ENCODE measurements around the gene STARD3. TPM values are rescaled to one million over a fixed set of nuclear protein-coding genes. Genes with fewer than 3 reads are reported as not detected.

Gene STARD3
- total and polyA plus RNA-seq, 3 experiments from 2014 or later, result 44.5 to 74.1 (median 71.4) TPM

- H3K27ac Mint-ChIP-seq, result peak overlapping the region in 1 of 8 donors; percentile 19
- H3K4me1 Mint-ChIP-seq, result peaks cover 29 to 39% (median 30%) of the 10 kb centered on the region in 3 donors
- H3K36me3 Mint-ChIP-seq, result peaks cover 0 to 8% (median 0%) of the 10 kb centered on the region in 3 donors
- Histone ChIP-seq H3K27me3 (ENCODE audit: insufficient read depth, low read length, poor library complexity, severe bottlenecking) (no peaks in the 10 kb centered on the region), H3K36me3 (ENCODE audit: insufficient read depth, low read length) (no peaks in the 10 kb centered on the region), H3K4me3 (ENCODE audit: low read length) (no peak overlapping the region), H3K9me3 (ENCODE audit: low read length) (no peaks in the 10 kb centered on the region), H3K27ac (ENCODE audit: low read depth, low read length) (no peak overlapping the region), H3K4me1 (ENCODE audit: insufficient read depth, low read length) (peaks cover 22% of the 10 kb centered on the region)
- H3K4me3 Mint-ChIP-seq, result peak overlapping the region in 1 of 7 donors; percentile 70
- ChIA-PET POLR2A (no interaction called here), CTCF (interaction anchor here (0.9 to 10.7 kb wide), 7 partner anchors 11 to 347 kb away, joined by 3 to 161 read pairs (median 4); partner anchors contain the start of genes PPP1R1B and PSMD3)
- H3K9me3 Mint-ChIP-seq, result no peaks in the 10 kb centered on the region
- no peak for DNase-seq
- H3K27me3 Mint-ChIP-seq, result peaks cover 5 to 24% of the 10 kb centered on the region in 2 donors
These were observed 3.3 kb upstream of the STARD3 start for GRCh38 chr17:39633570-39634183.

- ChIA-PET CTCF (interaction anchor here (0.9 to 10.7 kb wide), 8 partner anchors 12 to 48 kb away, joined by 3 to 161 read pairs (median 6); partner anchors contain the start of genes PNMT and PPP1R1B), POLR2A (no interaction called here)
- no peak overlapping the region for H3K4me3 ChIP-seq (ENCODE audit: low read length)
- Mint-ChIP-seq H3K27me3 (peaks cover 3 to 21% of the 10 kb centered on the region in 2 donors), H3K36me3 (peaks cover 0 to 8% (median 0%) of the 10 kb centered on the region in 3 donors), H3K4me3 (peak overlapping the region in 2 of 7 donors; percentile 37 to 76), H3K9me3 (no peaks in the 10 kb centered on the region), H3K27ac (peak overlapping the region in 5 of 8 donors; percentile 33 to 82 (median 42)), H3K4me1 (peaks cover 36 to 47% (median 36%) of the 10 kb centered on the region in 3 donors)
- H3K4me1 ChIP-seq (ENCODE audit: insufficient read depth, low read length), result peaks cover 29% of the 10 kb centered on the region
- H3K36me3 ChIP-seq (ENCODE audit: insufficient read depth, low read length), result no peaks in the 10 kb centered on the region
- no peaks in the 10 kb centered on the region for H3K27me3 ChIP-seq (ENCODE audit: insufficient read depth, low read length, poor library complexity, severe bottlenecking)
- no peaks in the 10 kb centered on the region for H3K9me3 ChIP-seq (ENCODE audit: low read length)
- DNase-seq, result peak in 2 of 5 donors; percentile 29 to 45
- no peak overlapping the region for H3K27ac ChIP-seq (ENCODE audit: low read depth, low read length)
These were observed 2.5 kb upstream of the STARD3 start for GRCh38 chr17:39634384-39634871.

GRCh38 chr17:39635614-39636176 lies 1.2 kb upstream of the STARD3 start:
- peaks cover 41% of the 10 kb centered on the region for H3K4me1 ChIP-seq (ENCODE audit: insufficient read depth, low read length)
- Mint-ChIP-seq H3K36me3 (peaks cover 0 to 15% (median 0%) of the 10 kb centered on the region in 3 donors), H3K4me3 (peak overlapping the region; percentile 29 to 96 (median 93)), H3K27ac (peak overlapping the region; percentile 77 to 98 (median 93)), H3K9me3 (no peaks in the 10 kb centered on the region), H3K27me3 (peaks cover 3 to 17% of the 10 kb centered on the region in 2 donors), H3K4me1 (peaks cover 46 to 60% (median 48%) of the 10 kb centered on the region in 3 donors)
- no peak for DNase-seq
- H3K36me3 ChIP-seq (ENCODE audit: insufficient read depth, low read length), result no peaks in the 10 kb centered on the region
- POLR2A ChIA-PET, result no interaction called here
- no peaks in the 10 kb centered on the region for H3K9me3 ChIP-seq (ENCODE audit: low read length)
- CTCF ChIA-PET, result interaction anchor here (0.7 to 10.7 kb wide), 4 partner anchors 13 to 226 kb away, joined by 3 to 161 read pairs (median 16); partner anchors contain the start of genes PNMT and PPP1R1B
- no peaks in the 10 kb centered on the region for H3K27me3 ChIP-seq (ENCODE audit: insufficient read depth, low read length, poor library complexity, severe bottlenecking)
- H3K4me3 ChIP-seq (ENCODE audit: low read length), result no peak overlapping the region
- no peak overlapping the region for H3K27ac ChIP-seq (ENCODE audit: low read depth, low read length)

- peak overlapping the region; percentile 90 for H3K27ac ChIP-seq (ENCODE audit: low read depth, low read length)
- peaks cover 51 to 64% (median 55%) of the 10 kb centered on the region in 3 donors for H3K4me1 Mint-ChIP-seq
- H3K9me3 ChIP-seq (ENCODE audit: low read length), result no peaks in the 10 kb centered on the region
- POLR2A ChIA-PET, result no interaction called here
- no peaks in the 10 kb centered on the region for H3K27me3 ChIP-seq (ENCODE audit: insufficient read depth, low read length, poor library complexity, severe bottlenecking)
- peak overlapping the region; percentile 90 to 96 (median 93) for H3K4me3 Mint-ChIP-seq
- CTCF ChIA-PET, result interaction anchor here (1.0 to 10.7 kb wide), 3 partner anchors 14 to 117 kb away, joined by 3 to 161 read pairs (median 25); partner anchors contain the start of gene PPP1R1B
- no peak for DNase-seq
- H3K27me3 Mint-ChIP-seq, result peaks cover 0 to 10% of the 10 kb centered on the region in 2 donors
- peaks cover 0 to 16% (median 0%) of the 10 kb centered on the region in 3 donors for H3K36me3 Mint-ChIP-seq
- peak overlapping the region; percentile 98 for H3K4me3 ChIP-seq (ENCODE audit: low read length)
- H3K27ac Mint-ChIP-seq, result peak overlapping the region; percentile 74 to 98 (median 93)
- H3K9me3 Mint-ChIP-seq, result no peaks in the 10 kb centered on the region
- H3K4me1 ChIP-seq (ENCODE audit: insufficient read depth, low read length), result peaks cover 50% of the 10 kb centered on the region
- no peaks in the 10 kb centered on the region for H3K36me3 ChIP-seq (ENCODE audit: insufficient read depth, low read length)
These were observed 387 bp upstream of the STARD3 start for GRCh38 chr17:39636587-39636926.

- Histone ChIP-seq H3K27ac (ENCODE audit: low read depth, low read length) (no peak overlapping the region), H3K9me3 (ENCODE audit: low read length) (no peaks in the 10 kb centered on the region), H3K4me3 (ENCODE audit: low read length) (peak overlapping the region; percentile 98), H3K4me1 (ENCODE audit: insufficient read depth, low read length) (peaks cover 67% of the 10 kb centered on the region), H3K27me3 (ENCODE audit: insufficient read depth, low read length, poor library complexity, severe bottlenecking) (no peaks in the 10 kb centered on the region), H3K36me3 (ENCODE audit: insufficient read depth, low read length) (no peaks in the 10 kb centered on the region)
- no peak for DNase-seq
- H3K9me3 Mint-ChIP-seq, result no peaks in the 10 kb centered on the region
- peak overlapping the region; percentile 48 to 98 (median 92) for H3K27ac Mint-ChIP-seq
- CTCF ChIA-PET, result interaction anchor here (0.9 to 10.7 kb wide), 3 partner anchors 15 to 91 kb away, joined by 3 to 161 read pairs (median 34); partner anchors contain the start of gene PPP1R1B
- H3K4me3 Mint-ChIP-seq, result peak overlapping the region; percentile 90 to 96 (median 93)
- H3K36me3 Mint-ChIP-seq, result peaks cover 0 to 17% (median 0%) of the 10 kb centered on the region in 3 donors
- H3K4me1 Mint-ChIP-seq, result peaks cover 66 to 81% (median 73%) of the 10 kb centered on the region in 3 donors
- POLR2A ChIA-PET, result no interaction called here
- H3K27me3 Mint-ChIP-seq, result no peaks in the 10 kb centered on the region
These were observed 1.4 kb downstream of the STARD3 start for GRCh38 chr17:39638317-39638716.

GRCh38 chr17:39639043-39639442 lies 2.1 kb downstream of the STARD3 start:
- POLR2A ChIA-PET, result no interaction called here
- H3K9me3 Mint-ChIP-seq, result no peaks in the 10 kb centered on the region
- Histone ChIP-seq H3K4me3 (ENCODE audit: low read length) (no peak overlapping the region), H3K9me3 (ENCODE audit: low read length) (no peaks in the 10 kb centered on the region), H3K27ac (ENCODE audit: low read depth, low read length) (no peak overlapping the region), H3K27me3 (ENCODE audit: insufficient read depth, low read length, poor library complexity, severe bottlenecking) (no peaks in the 10 kb centered on the region), H3K4me1 (ENCODE audit: insufficient read depth, low read length) (peaks cover 74% of the 10 kb centered on the region), H3K36me3 (ENCODE audit: insufficient read depth, low read length) (no peaks in the 10 kb centered on the region)
- peaks cover 0 to 21% (median 0%) of the 10 kb centered on the region in 3 donors for H3K36me3 Mint-ChIP-seq
- H3K4me3 Mint-ChIP-seq, result peak overlapping the region; percentile 28 to 93 (median 54)
- H3K27me3 Mint-ChIP-seq, result no peaks in the 10 kb centered on the region
- H3K27ac Mint-ChIP-seq, result peak overlapping the region in 5 of 8 donors; percentile 28 to 98 (median 82)
- peaks cover 70 to 88% (median 80%) of the 10 kb centered on the region in 3 donors for H3K4me1 Mint-ChIP-seq
- CTCF ChIA-PET, result interaction anchor here (5.1 to 10.7 kb wide), 2 partner anchors 14 to 17 kb away, joined by 34 to 161 read pairs; partner anchors contain the start of gene PPP1R1B
- DNase-seq, result no peak

- Mint-ChIP-seq H3K27ac (peak overlapping the region in 7 of 8 donors; percentile 28 to 88 (median 70)), H3K4me1 (peaks cover 70 to 89% (median 80%) of the 10 kb centered on the region in 3 donors), H3K27me3 (no peaks in the 10 kb centered on the region), H3K9me3 (no peaks in the 10 kb centered on the region), H3K36me3 (peaks cover 0 to 22% (median 0%) of the 10 kb centered on the region in 3 donors), H3K4me3 (peak overlapping the region; percentile 34 to 77 (median 57))
- Histone ChIP-seq H3K4me1 (ENCODE audit: insufficient read depth, low read length) (peaks cover 78% of the 10 kb centered on the region), H3K4me3 (ENCODE audit: low read length) (no peak overlapping the region), H3K9me3 (ENCODE audit: low read length) (no peaks in the 10 kb centered on the region), H3K36me3 (ENCODE audit: insufficient read depth, low read length) (no peaks in the 10 kb centered on the region), H3K27me3 (ENCODE audit: insufficient read depth, low read length, poor library complexity, severe bottlenecking) (no peaks in the 10 kb centered on the region), H3K27ac (ENCODE audit: low read depth, low read length) (no peak overlapping the region)
- ChIA-PET POLR2A (no interaction called here), CTCF (interaction anchor here (1.0 to 5.1 kb wide), 2 partner anchors 13 to 18 kb away, joined by 4 to 34 read pairs; no protein-coding TSS in a partner anchor)
- no peak for DNase-seq
These were observed 2.9 kb downstream of the STARD3 start for GRCh38 chr17:39639566-39640458.

Measured in CD8-positive, alpha-beta memory T cell (primary cell).